Tibial nerve (tissue), 4 donors: Measurements from ENCODE around the gene PPP2R3B. TPM values are rescaled to one million over a fixed set of nuclear protein-coding genes. Genes with fewer than 3 reads are reported as not detected.

Experiments used
- DNase-seq, 2 donors: peaks; one replicate each; pipeline ENCODE4 v3.0.0-alpha.2; 2019; ENCODE audit warnings: low spot score in 2 of 2
- H3K27ac ChIP-seq, 4 donors: fragments of 200-600 bp; sonication (generic) in 3 of 4; one replicate each; pipeline ENCODE4 v1.5.1; 2017 to 2019; ENCODE audit warnings: mild to moderate bottlenecking in 1 of 4
- H3K27me3 ChIP-seq, 2 donors: fragments of 200-600 bp; sonication (generic) in 1 of 2; one replicate each; pipeline versions ENCODE4 v1.5.1 to v1.6.0; 2017 to 2019
- H3K36me3 ChIP-seq, 3 donors: fragments of 200-600 bp; sonication (generic); one replicate each; pipeline ENCODE4 v1.5.1; 2018 to 2019
- H3K4me1 ChIP-seq, 4 donors: fragments of 200-600 bp; sonication (generic) in 3 of 4; one replicate each; pipeline ENCODE4 v1.5.1; 2017 to 2019
- H3K4me3 ChIP-seq, 4 donors: fragments of 200-600 bp; sonication (generic) in 3 of 4; one replicate each; pipeline ENCODE4 v1.5.1; 2017 to 2019; ENCODE audit warnings: mild to moderate bottlenecking in 1 of 4, moderate library complexity in 1 of 4
- H3K9me3 ChIP-seq, 4 donors: fragments of 200-600 bp; sonication (generic) in 3 of 4; one replicate each; pipeline ENCODE4 v1.5.1; 2017 to 2019
- EP300 ChIP-seq, 2 donors: sonication (generic); formaldehyde crosslinking; IDR thresholded peaks; one replicate each; pipeline ENCODE4 v1.6.1; 2017; ENCODE audit warnings: antibody characterized with exemption in 2 of 2, mild to moderate bottlenecking in 1 of 2
- POLR2A ChIP-seq, 2 donors: fragments of 450-650 bp; IDR thresholded peaks; one replicate each; pipeline ENCODE4 v1.6.1; 2017; ENCODE audit warnings: antibody characterized with exemption in 2 of 2, mild to moderate bottlenecking in 2 of 2, moderate library complexity in 2 of 2
- WGBS, 2 donors: methylation state at CpG; one replicate each; pipeline ENCODE4 v1.1.5; 2018; 5-methylcytosine and 5-hydroxymethylcytosine counted together
- total RNA-seq, 4 donors: library from RNA; depleted of rRNA; stranded (reverse); fragments of >200 nt; gene quantifications; one replicate each; pipeline ENCODE4 v1.1.0, GENCODE V29; 2016
- TF ChIP-seq, protein P1 (sequence below), 5 experiments: fragments of 200-600 bp in 3 of 5; fragments of 450-650 bp in 2 of 5; sonication (generic) in 3 of 5; IDR thresholded peaks; one replicate each; pipeline ENCODE4 v1.5.1; 2016 to 2019; ENCODE audit warnings: antibody characterized with exemption in 5 of 5, mild to moderate bottlenecking in 3 of 5, moderate library complexity in 2 of 5

The PPP2R3B gene
- total RNA-seq, 4 donors from 2014 or later = 20.4 to 59.4 (median 32.7) TPM

DNA sequence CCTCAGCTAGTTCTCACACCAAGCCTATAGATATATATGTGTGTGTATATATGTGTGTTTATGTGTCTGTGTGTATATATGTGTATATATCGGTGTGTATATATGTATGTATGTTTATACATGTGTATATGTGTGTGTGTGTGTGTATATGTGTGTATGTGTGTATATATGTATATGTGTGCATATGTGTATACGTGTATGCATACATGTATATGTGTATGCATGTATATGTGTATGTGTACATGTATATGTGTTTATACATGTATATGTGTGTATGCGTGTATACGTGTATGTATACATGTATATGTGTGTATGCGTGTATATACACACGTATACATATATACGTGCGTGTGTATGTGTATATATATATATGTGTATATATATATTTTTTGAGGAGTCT is 86.4 kb downstream of the PPP2R3B start:
- Histone ChIP-seq H3K27me3 (no peaks in the 10 kb centered on the region), H3K4me3 (no peak overlapping the region), H3K9me3 (peaks cover 0 to 28% (median 0%) of the 10 kb centered on the region in 4 donors), H3K27ac (no peak overlapping the region), H3K36me3 (peaks cover 0 to 76% (median 4%) of the 10 kb centered on the region in 3 donors), H3K4me1 (no peaks in the 10 kb centered on the region)
- TF ChIP-seq POLR2A (IDR thresholded peaks at IDR 0.05) (no peak), EP300 (IDR thresholded peaks at IDR 0.05) (no peak)
- 94 to 95% methylated on average over 8 of the region's 8 CpGs for WGBS, 2 donors
- DNase-seq = no peak

DNA sequence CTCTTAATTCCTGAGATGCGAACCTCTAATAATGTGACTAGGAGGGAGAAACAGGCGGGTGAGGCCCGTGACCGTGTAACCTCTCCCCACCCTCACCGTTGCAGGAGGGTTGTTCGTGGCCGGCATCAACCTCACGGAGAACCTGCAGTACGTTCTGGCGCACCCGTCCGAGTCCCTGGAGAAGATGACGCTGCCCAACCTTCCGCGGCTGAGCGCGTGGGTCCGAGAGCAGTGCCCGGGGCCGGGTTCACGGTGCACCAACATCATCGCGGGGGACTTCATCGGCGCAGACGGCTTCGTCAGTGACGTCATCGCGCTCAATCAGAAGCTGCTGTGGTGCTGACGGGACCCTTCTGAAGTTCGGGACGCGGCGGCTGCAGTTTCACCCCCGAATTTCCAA is 87.7 kb downstream of the PPP2R3B start:
- Histone ChIP-seq H3K4me3 (no peak overlapping the region), H3K27ac (no peak overlapping the region), H3K27me3 (no peaks in the 10 kb centered on the region), H3K36me3 (peaks cover 0 to 76% (median 4%) of the 10 kb centered on the region in 3 donors), H3K4me1 (no peaks in the 10 kb centered on the region), H3K9me3 (peaks cover 0 to 17% (median 0%) of the 10 kb centered on the region in 4 donors)
- no peak for DNase-seq
- TF ChIP-seq, protein P1, sequence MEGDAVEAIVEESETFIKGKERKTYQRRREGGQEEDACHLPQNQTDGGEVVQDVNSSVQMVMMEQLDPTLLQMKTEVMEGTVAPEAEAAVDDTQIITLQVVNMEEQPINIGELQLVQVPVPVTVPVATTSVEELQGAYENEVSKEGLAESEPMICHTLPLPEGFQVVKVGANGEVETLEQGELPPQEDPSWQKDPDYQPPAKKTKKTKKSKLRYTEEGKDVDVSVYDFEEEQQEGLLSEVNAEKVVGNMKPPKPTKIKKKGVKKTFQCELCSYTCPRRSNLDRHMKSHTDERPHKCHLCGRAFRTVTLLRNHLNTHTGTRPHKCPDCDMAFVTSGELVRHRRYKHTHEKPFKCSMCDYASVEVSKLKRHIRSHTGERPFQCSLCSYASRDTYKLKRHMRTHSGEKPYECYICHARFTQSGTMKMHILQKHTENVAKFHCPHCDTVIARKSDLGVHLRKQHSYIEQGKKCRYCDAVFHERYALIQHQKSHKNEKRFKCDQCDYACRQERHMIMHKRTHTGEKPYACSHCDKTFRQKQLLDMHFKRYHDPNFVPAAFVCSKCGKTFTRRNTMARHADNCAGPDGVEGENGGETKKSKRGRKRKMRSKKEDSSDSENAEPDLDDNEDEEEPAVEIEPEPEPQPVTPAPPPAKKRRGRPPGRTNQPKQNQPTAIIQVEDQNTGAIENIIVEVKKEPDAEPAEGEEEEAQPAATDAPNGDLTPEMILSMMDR (IDR thresholded peaks at IDR 0.05) = no peak
- TF ChIP-seq POLR2A (IDR thresholded peaks at IDR 0.05) = no peak
- TF ChIP-seq EP300 (IDR thresholded peaks at IDR 0.05) = no peak
- WGBS, 2 donors = 97% methylated on average over 36 of the region's 36 CpGs

DNA sequence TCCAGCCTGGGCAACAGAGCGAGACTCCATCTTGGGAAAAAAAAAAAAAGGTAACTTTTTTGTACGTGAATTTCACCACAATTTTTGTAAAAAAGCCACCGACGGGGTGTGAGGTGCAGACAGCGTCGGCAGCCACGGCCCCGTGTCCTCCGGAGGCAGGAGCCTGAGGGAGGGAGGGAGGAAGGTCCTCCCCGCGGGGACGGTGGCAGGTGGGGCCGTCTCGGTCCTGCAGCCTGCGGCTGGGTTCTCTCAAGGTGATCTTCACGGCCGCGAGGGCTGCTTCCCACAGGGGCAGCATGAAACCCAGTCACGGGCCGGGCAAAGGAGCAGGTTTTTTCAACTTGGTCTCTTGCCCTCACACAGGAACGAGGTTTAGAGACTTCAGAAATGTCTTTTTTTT is 91.6 kb downstream of the PPP2R3B start:
- DNase-seq = no peak
- Histone ChIP-seq H3K4me3 (no peak overlapping the region), H3K27me3 (no peaks in the 10 kb centered on the region), H3K27ac (no peak overlapping the region), H3K4me1 (no peaks in the 10 kb centered on the region), H3K9me3 (no peaks in the 10 kb centered on the region), H3K36me3 (peaks cover 0 to 78% (median 14%) of the 10 kb centered on the region in 3 donors)
- WGBS, 2 donors = 93 to 96% methylated on average over 21 of the region's 21 CpGs
- TF ChIP-seq EP300 (IDR thresholded peaks at IDR 0.05) (no peak), POLR2A (IDR thresholded peaks at IDR 0.05) (no peak)
- TF ChIP-seq, protein P1 (IDR thresholded peaks at IDR 0.05) = no peak

DNA sequence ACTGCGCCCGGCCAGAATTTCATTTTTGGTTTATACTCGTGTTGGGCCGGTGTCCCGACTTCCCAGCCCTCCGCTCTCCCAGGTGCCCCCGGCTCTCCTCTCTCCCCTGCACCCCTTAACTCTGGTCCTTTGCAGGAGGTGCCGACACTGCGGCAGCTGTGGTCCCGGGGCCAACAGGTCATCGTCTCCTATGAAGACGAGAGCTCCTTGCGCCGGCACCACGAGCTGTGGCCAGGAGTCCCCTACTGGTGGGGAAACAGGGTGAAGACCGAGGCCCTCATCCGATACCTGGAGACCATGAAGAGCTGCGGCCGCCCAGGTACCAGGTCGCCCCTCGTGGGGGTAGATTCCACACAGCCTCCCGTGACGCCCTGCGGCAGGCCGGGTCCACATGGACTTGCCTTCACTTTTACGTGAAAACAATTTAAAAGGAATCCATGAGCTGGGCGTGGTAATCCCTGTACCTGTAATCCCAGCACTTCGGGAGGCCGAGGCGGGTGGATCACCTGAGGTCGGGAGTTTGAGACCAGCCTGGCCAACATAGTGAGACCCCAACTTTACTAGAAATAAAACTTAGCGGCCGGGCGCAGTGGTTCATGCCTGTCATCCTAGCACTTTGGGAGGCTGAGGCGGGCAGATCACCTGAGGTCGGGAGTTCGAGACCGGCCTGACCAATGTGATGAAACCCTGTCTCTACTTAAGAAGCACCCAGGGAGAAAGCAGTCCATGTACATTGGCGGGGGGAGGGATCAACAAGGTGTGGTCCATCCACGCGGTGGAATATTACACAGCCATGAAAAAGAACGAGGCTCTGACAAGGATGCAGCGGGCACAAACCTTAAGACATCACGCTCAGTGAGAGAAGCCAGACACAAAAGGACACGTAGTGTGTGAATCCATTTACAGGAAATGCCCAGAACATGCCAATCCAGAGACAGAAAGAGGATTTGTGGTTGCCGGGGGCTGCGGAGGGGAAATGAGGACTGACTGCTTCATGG is 93.5 kb downstream of the PPP2R3B start:
- H3K4me3 ChIP-seq = no peak overlapping the region
- no peak for TF ChIP-seq EP300 (IDR thresholded peaks at IDR 0.05)
- TF ChIP-seq, protein P1 (IDR thresholded peaks at IDR 0.05) = no peak
- TF ChIP-seq POLR2A (IDR thresholded peaks at IDR 0.05) = no peak
- DNase-seq = no peak
- H3K27me3 ChIP-seq = no peaks in the 10 kb centered on the region
- no peaks in the 10 kb centered on the region for H3K9me3 ChIP-seq
- 97 to 99% methylated on average over 41 to 46 of the region's 47 CpGs for WGBS, 2 donors
- no peak overlapping the region for H3K27ac ChIP-seq
- H3K4me1 ChIP-seq = no peaks in the 10 kb centered on the region
- peaks cover 0 to 85% (median 14%) of the 10 kb centered on the region in 3 donors for H3K36me3 ChIP-seq

DNA sequence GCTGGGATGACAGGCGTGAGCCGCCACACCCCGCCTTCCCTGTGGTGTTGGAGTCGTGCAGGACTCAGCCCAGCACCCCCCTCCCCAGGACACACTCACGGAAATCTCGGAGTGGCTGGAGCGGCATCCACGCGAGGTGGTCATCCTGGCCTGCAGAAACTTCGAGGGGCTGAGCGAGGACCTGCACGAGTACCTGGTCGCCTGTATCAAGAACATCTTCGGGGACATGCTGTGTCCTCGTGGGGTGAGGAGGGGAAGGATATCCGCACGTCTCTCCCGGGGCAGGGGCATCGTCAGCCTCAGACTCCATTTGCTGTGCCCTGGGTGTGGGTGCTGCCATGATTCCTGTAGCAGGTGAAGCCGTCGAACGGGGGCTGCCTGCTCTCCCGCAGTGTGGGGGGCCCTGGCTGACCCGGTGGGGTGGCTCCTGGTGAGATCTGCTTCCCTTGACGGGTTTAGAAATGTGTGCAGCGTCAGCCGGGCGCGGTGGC is 95.3 kb downstream of the PPP2R3B start:
- Histone ChIP-seq H3K4me3 (no peak overlapping the region), H3K9me3 (no peaks in the 10 kb centered on the region), H3K4me1 (no peaks in the 10 kb centered on the region), H3K27me3 (no peaks in the 10 kb centered on the region), H3K27ac (no peak overlapping the region), H3K36me3 (peaks cover 0 to 88% (median 14%) of the 10 kb centered on the region in 3 donors)
- 95 to 98% methylated on average over 29 of the region's 29 CpGs for WGBS, 2 donors
- TF ChIP-seq POLR2A (IDR thresholded peaks at IDR 0.05) (no peak), EP300 (IDR thresholded peaks at IDR 0.05) (no peak)
- TF ChIP-seq, protein P1 (IDR thresholded peaks at IDR 0.05) = no peak
- DNase-seq = no peak
